GM12878 (cell line): ENCODE data around the gene OSER1.
"Not testable (repeated sequence)": the region's sequence is repeated elsewhere in the genome, so short reads cannot be mapped to it uniquely, and the experiment has no call there.

Experiments used
- ETV6 ChIP-seq, 2 experiments: fragments of 450-650 bp in 1 of 2; IDR thresholded peaks in 1 of 2; conservative IDR thresholded peaks in 1 of 2; 2 replicates each; pipeline ENCODE4 v1.6.1; 2014; ENCODE audit warnings: antibody characterized with exemption in 1 of 2, borderline replicate concordance in 1 of 2, low read depth in 1 of 2, mild to moderate bottlenecking in 1 of 2, moderate library complexity in 1 of 2
- HCFC1 ChIP-seq: fragments of 150-350 bp; IDR thresholded peaks from 2 replicates; pipeline ENCODE4 v1.6.1; 2014; ENCODE audit warnings: low read length
- KAT2A ChIP-seq: conservative IDR thresholded peaks from 2 replicates; pipeline ENCODE4 v1.6.1; 2011; ENCODE audit warnings: low read depth, low read length; ENCODE audit not compliant: control insufficient read depth
- NR2C2 ChIP-seq: IDR thresholded peaks from 2 replicates; pipeline ENCODE4 v1.6.1; 2011; ENCODE audit warnings: borderline replicate concordance, low read depth; ENCODE audit not compliant: control insufficient read depth, insufficient read length
- TF ChIP-seq, protein P1 (sequence below), 3 experiments: IDR thresholded peaks in 2 of 3; conservative IDR thresholded peaks in 1 of 3; 2 replicates each; pipeline ENCODE4 v1.5.1; 2011; ENCODE audit warnings: low read depth in 3 of 3, low read length in 3 of 3, mild to moderate bottlenecking in 3 of 3, control low read depth in 2 of 3, moderate library complexity in 2 of 3, inconsistent platforms in 1 of 3, mixed read lengths in 1 of 3; ENCODE audit not compliant: control insufficient read depth in 2 of 3, insufficient read depth in 1 of 3; ENCODE audit errors: extremely low read depth in 1 of 3

GRCh38 chr20:44236840-44237239 lies 26.3 kb upstream of the OSER1 start:
- not testable (repeated sequence) for TF ChIP-seq NR2C2; KAT2A; ETV6 (conservative IDR thresholded peaks at IDR 0.05 in 1 of 2, IDR thresholded peaks at IDR 0.05 in 1 of 2; ENCODE audit: borderline replicate concordance in 1 of 2, low read depth in 1 of 2); HCFC1
- TF ChIP-seq, protein P1, sequence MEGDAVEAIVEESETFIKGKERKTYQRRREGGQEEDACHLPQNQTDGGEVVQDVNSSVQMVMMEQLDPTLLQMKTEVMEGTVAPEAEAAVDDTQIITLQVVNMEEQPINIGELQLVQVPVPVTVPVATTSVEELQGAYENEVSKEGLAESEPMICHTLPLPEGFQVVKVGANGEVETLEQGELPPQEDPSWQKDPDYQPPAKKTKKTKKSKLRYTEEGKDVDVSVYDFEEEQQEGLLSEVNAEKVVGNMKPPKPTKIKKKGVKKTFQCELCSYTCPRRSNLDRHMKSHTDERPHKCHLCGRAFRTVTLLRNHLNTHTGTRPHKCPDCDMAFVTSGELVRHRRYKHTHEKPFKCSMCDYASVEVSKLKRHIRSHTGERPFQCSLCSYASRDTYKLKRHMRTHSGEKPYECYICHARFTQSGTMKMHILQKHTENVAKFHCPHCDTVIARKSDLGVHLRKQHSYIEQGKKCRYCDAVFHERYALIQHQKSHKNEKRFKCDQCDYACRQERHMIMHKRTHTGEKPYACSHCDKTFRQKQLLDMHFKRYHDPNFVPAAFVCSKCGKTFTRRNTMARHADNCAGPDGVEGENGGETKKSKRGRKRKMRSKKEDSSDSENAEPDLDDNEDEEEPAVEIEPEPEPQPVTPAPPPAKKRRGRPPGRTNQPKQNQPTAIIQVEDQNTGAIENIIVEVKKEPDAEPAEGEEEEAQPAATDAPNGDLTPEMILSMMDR (IDR thresholded peaks at IDR 0.05 in 2 of 3, conservative IDR thresholded peaks at IDR 0.05 in 1 of 3; ENCODE audit: control insufficient read depth in 2 of 3, extremely low read depth in 1 of 3, insufficient read depth in 1 of 3, low read depth in 3 of 3, low read length in 3 of 3): not testable (repeated sequence)
